Measurements from ENCODE around the gene DMAP1.

DMAP1 gene

DNA sequence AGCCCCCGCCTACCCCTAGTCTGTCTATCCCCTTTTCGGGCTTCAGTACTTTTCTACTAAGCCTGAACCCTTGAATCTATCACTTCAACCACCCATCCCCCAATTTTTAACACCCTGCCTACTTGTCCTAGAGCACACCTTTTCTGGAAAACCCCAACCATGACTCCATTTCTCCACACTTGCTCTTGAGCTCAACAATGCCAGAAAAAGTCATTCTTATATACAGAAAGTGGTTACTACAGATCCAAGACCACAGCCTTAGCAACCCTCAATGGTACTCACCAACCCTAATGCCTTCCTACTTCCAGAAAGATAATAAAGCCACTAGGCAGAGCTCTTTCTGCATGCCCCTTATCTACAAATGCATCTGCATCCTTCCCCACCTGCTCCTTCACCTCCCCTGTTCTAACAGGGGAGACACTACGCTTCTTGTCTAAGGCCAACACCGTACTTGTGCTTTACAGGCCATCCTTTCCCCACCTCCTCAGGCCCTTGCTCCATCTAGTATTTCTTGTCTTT, 41.2 kb downstream of the DMAP1 start:
- no peak for DNase-seq (ENCODE audit: low spot score)
- peak; percentile 68 for FAIRE-seq

- no peak for FAIRE-seq
- no peak for DNase-seq (ENCODE audit: low spot score)
Observed at GRCh38 chr1:44256762-44257554, 43.7 kb downstream of the DMAP1 start.

GRCh38 chr1:44259090-44259489, 45.8 kb downstream of the DMAP1 start:
- FAIRE-seq (no peak), DNase-seq (ENCODE audit: low spot score) (no peak)

GRCh38 chr1:44260792-44261170, 47.5 kb downstream of the DMAP1 start:
- DNase-seq (ENCODE audit: low spot score) (no peak), FAIRE-seq (peak; percentile 53)

GRCh38 chr1:44261171-44261817, 48.0 kb downstream of the DMAP1 start:
- DNase-seq (ENCODE audit: low spot score) (no peak), FAIRE-seq (no peak)

DNA sequence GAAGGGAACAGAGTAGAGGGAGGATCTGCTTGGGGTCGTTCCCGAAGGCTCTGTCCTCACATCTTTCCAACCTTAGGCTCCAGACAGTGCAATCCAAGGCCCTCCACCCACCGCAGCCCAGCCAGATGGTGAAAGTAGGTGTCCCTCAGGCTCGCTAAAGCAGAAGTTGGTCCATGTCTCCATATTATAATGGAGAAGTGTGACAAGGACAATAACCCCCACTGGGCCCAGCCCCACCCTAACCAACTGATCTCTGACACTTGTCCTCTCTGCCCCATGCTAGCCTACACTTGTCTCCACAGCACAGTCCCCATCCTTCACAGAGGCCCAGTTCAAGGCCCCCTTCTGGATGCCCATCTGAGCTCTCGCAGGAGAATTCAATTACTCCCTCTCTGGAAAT, 48.7 kb downstream of the DMAP1 start:
- DNase-seq (ENCODE audit: low spot score) (no peak), FAIRE-seq (peak; percentile 13)

- FAIRE-seq: no peak
- no peak for DNase-seq (ENCODE audit: low spot score)
Observed at GRCh38 chr1:44262414-44262813, 49.1 kb downstream of the DMAP1 start.

GRCh38 chr1:44262816-44263567, 49.7 kb downstream of the DMAP1 start:
- FAIRE-seq: no peak
- DNase-seq (ENCODE audit: low spot score): no peak

- FAIRE-seq (no peak), DNase-seq (ENCODE audit: low spot score) (no peak)
Observed at GRCh38 chr1:44263568-44264450, 50.5 kb downstream of the DMAP1 start.

DNA sequence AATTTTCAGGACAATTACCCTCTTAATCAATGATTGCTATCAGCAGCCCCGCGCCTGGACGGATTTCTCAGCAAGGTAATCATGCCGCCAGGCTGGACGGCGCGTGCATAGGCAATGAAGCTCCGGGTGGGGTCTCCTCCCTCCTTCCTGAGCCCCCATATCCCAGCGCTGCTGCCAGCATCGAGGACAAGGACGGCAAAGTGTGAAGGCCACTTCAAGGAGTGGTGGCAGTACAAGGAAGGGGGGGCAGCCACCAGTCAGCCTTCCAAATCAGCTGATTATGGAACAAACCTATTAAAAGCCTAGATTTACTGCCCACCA, 51.1 kb downstream of the DMAP1 start:
- FAIRE-seq: no peak
- no peak for DNase-seq (ENCODE audit: low spot score)

DNA sequence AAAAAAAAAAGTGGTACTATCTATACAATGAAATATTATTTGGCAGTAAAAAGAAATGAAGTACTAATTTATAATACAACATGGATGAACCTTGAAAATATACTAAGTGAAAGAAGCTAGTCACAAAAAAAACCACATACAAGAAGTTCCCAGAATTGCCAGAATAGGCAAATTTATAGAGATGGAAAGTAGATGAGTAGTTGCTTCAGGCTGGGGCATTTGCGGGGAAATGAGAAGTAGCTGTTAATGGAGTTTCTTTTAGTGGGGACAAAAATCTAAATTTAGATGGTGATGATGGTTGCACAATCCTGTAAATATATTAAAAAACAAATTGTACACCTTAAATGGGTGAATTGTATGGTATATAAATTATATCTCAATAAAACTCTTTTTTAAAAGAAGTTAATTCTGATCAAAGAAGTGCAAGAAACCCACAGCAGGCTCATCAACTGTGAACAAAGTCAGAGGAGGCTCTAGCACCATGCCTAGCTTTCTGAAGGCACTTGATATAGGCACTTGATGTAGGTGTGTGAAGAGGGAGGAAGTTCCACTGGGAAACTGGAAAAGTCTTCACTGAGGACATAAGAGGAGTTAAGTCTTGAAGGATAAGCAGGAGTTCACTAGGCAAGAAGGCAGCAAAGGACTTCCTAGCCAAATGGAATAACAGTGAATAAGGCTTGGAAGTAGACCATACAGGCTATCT, 52.5 kb downstream of the DMAP1 start:
- no peak for FAIRE-seq
- no peak for DNase-seq (ENCODE audit: low spot score)

DNA sequence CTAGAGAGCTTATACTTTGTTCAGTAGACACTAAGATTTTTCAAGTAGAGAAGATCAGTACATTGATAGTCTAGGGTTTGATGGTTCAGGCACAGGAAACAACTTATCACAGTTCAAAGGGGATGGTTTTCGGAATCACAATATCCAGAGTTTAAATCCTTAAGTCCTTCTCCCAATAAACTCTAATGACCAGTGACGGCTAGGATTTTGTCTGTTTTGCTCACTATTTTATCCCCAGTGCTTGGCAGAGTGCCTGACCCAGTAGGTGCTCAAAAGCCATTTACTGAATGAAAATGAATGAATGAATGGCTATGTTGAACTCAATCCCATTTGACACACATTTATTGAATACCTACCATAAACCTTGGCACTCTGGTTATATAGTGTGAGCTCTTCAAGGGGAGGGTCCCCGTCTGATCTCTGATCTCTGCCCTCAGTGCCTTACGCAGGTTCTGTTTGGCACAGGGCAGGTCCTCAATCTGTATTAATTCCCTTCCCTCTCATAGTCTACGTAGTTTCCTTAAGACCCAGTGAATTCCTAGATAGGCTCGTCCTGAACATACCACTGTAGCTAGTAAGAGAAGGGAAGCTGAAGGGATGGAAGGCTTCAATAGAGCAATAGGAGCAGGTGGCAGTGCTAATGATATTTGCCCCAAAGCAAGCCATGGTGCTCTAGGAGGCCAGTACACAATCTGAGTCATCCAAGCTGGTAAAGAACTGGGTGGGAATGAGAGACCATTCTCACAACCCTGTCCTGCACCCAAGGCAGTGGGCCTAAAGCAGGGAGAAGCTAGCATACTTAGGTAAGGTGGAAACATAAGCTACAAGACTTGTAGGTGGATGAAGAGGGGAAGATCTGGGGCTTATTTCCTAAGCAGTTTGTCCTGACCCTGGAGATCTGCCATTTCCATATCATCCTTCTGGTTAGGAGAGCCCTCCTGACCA, 53.4 kb downstream of the DMAP1 start:
- no peak for DNase-seq (ENCODE audit: low spot score)

DNA sequence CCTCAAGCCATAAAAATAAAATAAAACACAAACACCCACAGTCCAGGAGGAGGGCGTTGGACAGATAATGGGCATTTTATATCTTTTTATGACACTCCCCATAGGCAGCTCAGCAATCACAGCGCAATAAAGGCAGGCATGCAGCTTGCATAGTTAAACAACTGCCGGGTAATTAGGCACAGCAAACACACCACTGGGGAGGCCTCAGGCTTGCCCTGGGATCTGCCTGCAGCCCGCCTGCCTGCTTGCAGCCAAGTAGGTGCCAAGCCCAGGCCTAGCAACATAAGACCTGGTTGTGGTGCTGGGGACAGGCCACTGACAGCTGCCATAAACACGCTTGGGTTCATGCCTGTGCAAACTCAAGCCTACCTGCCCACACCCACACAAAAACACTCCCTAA, 54.2 kb downstream of the DMAP1 start:
- no peak for FAIRE-seq
- no peak for DNase-seq (ENCODE audit: low spot score)

More for the DNA sequence above, 53.4 kb downstream of the DMAP1 start:
- no peak for FAIRE-seq

- DNase-seq (ENCODE audit: low spot score) (no peak), FAIRE-seq (no peak)
Observed at GRCh38 chr1:44268054-44268453, 54.8 kb downstream of the DMAP1 start.
